GM12878 (cell line): ENCODE results near the gene ZNF668. TPM values are rescaled to one million over a fixed set of nuclear protein-coding genes. Genes with fewer than 3 reads are reported as not detected.

Source experiments
- ATAC-seq: fragments of 200-7000 bp; cut with Tn5 transposase; 3 replicates; pipeline ENCODE4 v1.9.1; 2020; ENCODE audit warnings: mild to moderate bottlenecking, moderate library complexity
- BruUV-seq: library from RNA; stranded (reverse); fragments of 400-500 nt; replicated peaks from 2 replicates; lab custom pipeline; 2021; lab: Mats Ljungman, UMichigan
- CTCF ChIA-PET: fragments of 300-600 bp; sonication (Branson Sonifier 250); formaldehyde crosslinking; extraction: SDS; loops from one replicate; lab custom pipeline; 2021; ENCODE audit warnings: inconsistent platforms; lab: Yijun Ruan, JAX
- POLR2A ChIA-PET: fragments of 350-600 bp; formaldehyde crosslinking; extraction: SDS; loops from one replicate; lab custom pipeline; 2021; ENCODE audit warnings: inconsistent platforms; lab: Charles Lee
- RAD21 ChIA-PET: fragments of 300-600 bp; sonication (Branson Sonifier 250); formaldehyde crosslinking; loops from one replicate; lab custom pipeline; 2023; ENCODE audit warnings: antibody characterized with exemption; ENCODE audit not compliant: unreplicated experiment; lab: Charles Lee
- SMC1A ChIA-PET: fragments of 300-600 bp; sonication (Branson Sonifier 250); formaldehyde crosslinking; loops from one replicate; lab custom pipeline; 2023; ENCODE audit not compliant: unreplicated experiment, uncharacterized antibody; lab: Charles Lee
- DNase-seq: peaks from one replicate; pipeline ENCODE4 v3.0.0-alpha.2; 2011; ENCODE audit warnings: low read depth, low spot score
- FAIRE-seq: peaks from 3 replicates; lab custom pipeline; 2011; peaks lifted over from hg19 to GRCh38; lab: Jason Lieb, UNC
- H2AFZ ChIP-seq: 2 replicates; pipeline ENCODE4 v1.6.0; 2011; ENCODE audit warnings: low read depth, low read length, control low read depth; ENCODE audit not compliant: control insufficient read depth
- H3K27ac ChIP-seq: 2 replicates; pipeline ENCODE4 v1.5.1; 2011; ENCODE audit warnings: control low read depth; ENCODE audit not compliant: control insufficient read depth, insufficient read depth
- H3K27me3 ChIP-seq, 2 experiments: replicated peaks in 1 of 2; 2 replicates each; pipeline versions ENCODE4 v1.6.0 to v1.6.1; 2011; ENCODE audit warnings: low read length in 1 of 2; ENCODE audit not compliant: control insufficient read depth in 2 of 2, insufficient read depth in 2 of 2
- H3K36me3 ChIP-seq, 2 experiments: 2 replicates each; pipeline ENCODE4 v1.5.1; 2011; ENCODE audit warnings: low read length in 1 of 2; ENCODE audit not compliant: control insufficient read depth in 2 of 2, insufficient read depth in 2 of 2
- H3K4me1 ChIP-seq: 2 replicates; pipeline ENCODE4 v1.6.1; 2011; ENCODE audit warnings: mild to moderate bottlenecking, low read length, moderate library complexity, mixed read lengths; ENCODE audit not compliant: control insufficient read depth, insufficient read depth
- H3K4me2 ChIP-seq: 2 replicates; pipeline ENCODE4 v1.6.0; 2011; ENCODE audit warnings: control low read depth; ENCODE audit not compliant: control insufficient read depth, insufficient read depth
- H3K4me3 ChIP-seq: fragments of 200-600 bp; sonication (generic); 2 replicates; pipeline ENCODE4 v1.5.1; 2016
- H3K79me2 ChIP-seq: 2 replicates; pipeline ENCODE4 v1.6.0; 2011; ENCODE audit warnings: low read length; ENCODE audit not compliant: control insufficient read depth, insufficient read depth
- H3K9ac ChIP-seq: 2 replicates; pipeline ENCODE4 v1.8.0; 2011; ENCODE audit warnings: low read length, control low read depth, mixed read lengths; ENCODE audit not compliant: control insufficient read depth, insufficient read depth
- H3K9me3 ChIP-seq: replicated peaks from 3 replicates; pipeline ENCODE4 v1.5.1; 2011; ENCODE audit warnings: mild to moderate bottlenecking, low read length; ENCODE audit not compliant: control insufficient read depth, insufficient read depth
- H4K20me1 ChIP-seq: 2 replicates; pipeline ENCODE4 v1.6.0; 2011; ENCODE audit not compliant: control insufficient read depth, insufficient read depth
- KLF5 ChIP-seq: fragments of 450-650 bp; IDR thresholded peaks from 2 replicates; pipeline ENCODE4 v1.6.1; 2014; ENCODE audit warnings: mild to moderate bottlenecking; ENCODE audit not compliant: partially characterized antibody
- MEF2A ChIP-seq: IDR thresholded peaks from 2 replicates; pipeline ENCODE4 v1.6.1; 2011; ENCODE audit warnings: low read depth, mild to moderate bottlenecking, low read length, moderate library complexity; ENCODE audit not compliant: insufficient read depth
- WGBS: methylation state at CpG from one replicate; pipeline ENCODE4 v1.1.6; 2016; ENCODE audit warnings: low lambda C conversion rate; ENCODE audit not compliant: insufficient replicate concordance, insufficient coverage; ENCODE audit errors: missing lambda C conversion rate; 5-methylcytosine and 5-hydroxymethylcytosine counted together
- in situ Hi-C: fragments of 300-500 bp; cut with MboI; formaldehyde crosslinking; loops from 9 replicates; pipeline ENCODE4 v1.14.3; 2018; ENCODE audit warnings: mixed read lengths
- intact Hi-C: fragments of 100-400 bp; cut with micrococcal nuclease; formaldehyde crosslinking; loops from one replicate; pipeline ENCODE4 v1.14.2; 2022; ENCODE audit not compliant: unreplicated experiment
- polyA plus RNA-seq, 11 experiments: library from polyadenylated mRNA; depleted of rRNA in 4 of 11; unstranded in 6 of 11; stranded (reverse) in 5 of 11; fragments of >200 nt; fragmentation: Nextera tagmentation in 4 of 11; fragmentation: Illumina TruSeq in 1 of 11; extraction: Ambion mirVana in 4 of 11; extraction: Trizol in 1 of 11; gene quantifications; 1 replicate in 1 of 11; 2 replicates in 10 of 11; pipeline versions ENCODE4 v1.2.1 to v1.2.3, GENCODE V29; 2011 to 2016; ENCODE audit warnings: inconsistent platforms in 2 of 11, missing spikeins in 2 of 11, low read depth in 1 of 11
- total RNA-seq, 4 experiments: library from RNA; depleted of rRNA in 3 of 4; stranded (reverse); fragments of >200 nt in 3 of 4; fragmentation: Illumina TruSeq in 1 of 4; extraction: Trizol in 1 of 4; gene quantifications; 2 replicates each; pipeline versions ENCODE4 v1.2.1 to v1.2.3, GENCODE V29; 2013 to 2021
- TF ChIP-seq, protein P1 (sequence below): IDR thresholded peaks from 2 replicates; pipeline ENCODE4 v1.6.1; 2011; ENCODE audit warnings: borderline replicate concordance, low read depth, mild to moderate bottlenecking, moderate library complexity, low read length; ENCODE audit not compliant: insufficient read depth, poor library complexity, severe bottlenecking

Gene ZNF668
- total and polyA plus RNA-seq, 10 of the 15 experiments (the other 5 are each of a cell fraction or from before 2014, with no cell fraction given), result 0.05 to 20.7 (median 10.0) TPM; not detected in 1

DNA sequence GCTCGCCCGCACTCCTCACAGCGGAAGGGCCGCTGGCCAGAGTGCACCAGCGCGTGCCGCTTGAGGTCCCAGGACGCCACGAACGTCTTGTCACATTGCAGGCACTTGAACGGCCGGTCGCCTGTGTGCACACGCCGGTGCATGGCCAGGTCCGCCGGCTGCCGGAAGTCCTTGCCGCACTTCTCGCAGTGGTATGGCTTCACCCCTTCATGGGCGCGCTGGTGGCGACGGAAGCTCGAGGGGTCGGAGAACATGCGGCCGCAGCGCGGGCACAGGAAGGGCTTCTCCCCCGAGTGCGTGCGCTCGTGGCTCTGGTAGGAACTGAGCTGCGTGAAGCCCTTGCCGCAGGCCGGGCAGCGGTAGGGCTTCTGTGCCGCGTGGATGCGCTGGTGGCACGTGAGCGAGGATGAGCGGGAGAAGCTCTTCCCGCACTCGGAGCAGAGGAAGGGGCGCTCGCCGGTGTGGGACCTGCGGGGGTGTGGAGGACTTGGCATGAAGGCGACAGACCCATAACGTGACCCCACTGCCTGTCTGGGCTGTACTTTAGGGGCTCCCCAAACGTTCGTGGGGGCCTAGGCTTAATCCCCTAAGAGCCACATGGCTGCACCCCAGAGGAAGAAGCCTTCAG is 12.1 kb downstream of the ZNF668 start:
- Histone ChIP-seq H3K27me3 (no peaks in the 10 kb centered on the region), H3K4me1 (no peaks in the 10 kb centered on the region), H3K4me2 (no peak overlapping the region), H3K79me2 (no peaks in the 10 kb centered on the region; the same call in 1 of the 2 replicates), H3K4me3 (no peak overlapping the region), H2AFZ (no peak overlapping the region), H3K9me3 (no peaks in the 10 kb centered on the region), H3K9ac (no peak overlapping the region), H3K36me3 (peaks cover 11 to 23% of the 10 kb centered on the region in 2 experiments), H4K20me1 (no peaks in the 10 kb centered on the region), H3K27ac (no peak overlapping the region)
- intact Hi-C loops, result no loop called here
- POLR2A ChIA-PET, result interaction anchor here (0.6 to 1.0 kb wide), 3 partner anchors 65 to 95 kb away, joined by 3 to 7 read pairs (median 4); no protein-coding TSS in a partner anchor
- WGBS, result 95% methylated on average over 48 of the region's 54 CpGs
- CTCF ChIA-PET, result interaction anchor here (0.7 kb wide), 1 partner anchor 98 kb away, joined by 3 read pairs; no protein-coding TSS in a partner anchor
- RAD21 ChIA-PET, result no interaction called here
- DNase-seq (no peak), FAIRE-seq (no peak), ATAC-seq (no peak)
- BruUV-seq, result no TSS peak
- TF ChIP-seq, protein P1, sequence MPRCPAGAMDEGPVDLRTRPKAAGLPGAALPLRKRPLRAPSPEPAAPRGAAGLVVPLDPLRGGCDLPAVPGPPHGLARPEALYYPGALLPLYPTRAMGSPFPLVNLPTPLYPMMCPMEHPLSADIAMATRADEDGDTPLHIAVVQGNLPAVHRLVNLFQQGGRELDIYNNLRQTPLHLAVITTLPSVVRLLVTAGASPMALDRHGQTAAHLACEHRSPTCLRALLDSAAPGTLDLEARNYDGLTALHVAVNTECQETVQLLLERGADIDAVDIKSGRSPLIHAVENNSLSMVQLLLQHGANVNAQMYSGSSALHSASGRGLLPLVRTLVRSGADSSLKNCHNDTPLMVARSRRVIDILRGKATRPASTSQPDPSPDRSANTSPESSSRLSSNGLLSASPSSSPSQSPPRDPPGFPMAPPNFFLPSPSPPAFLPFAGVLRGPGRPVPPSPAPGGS, result no peak
- TF ChIP-seq MEF2A (no peak), KLF5 (no peak)
- SMC1A ChIA-PET, result no interaction called here
- in situ Hi-C loops, result no loop called here
